Measurements from ENCODE around the gene GNS. TPM values are rescaled to one million over a fixed set of nuclear protein-coding genes. Genes with fewer than 3 reads are reported as not detected.
A peak's percentile ranks its signal among the peaks of the same experiment; 100 is the strongest.

The GNS gene
- total RNA-seq, 4 donors from 2014 or later: 41.9 to 56.5 (median 53.9) TPM

- DNase-seq (no peak), ATAC-seq (no peak)
- H3K27ac ChIP-seq: peak overlapping the region in 1 of 4 donors; percentile 46
- H3K36me3 ChIP-seq: no peaks in the 10 kb centered on the region
- in situ Hi-C loops (cut with MboI; ENCODE audit: low sequenced_read_pairs in 4 of 4) (no loop called here), intact Hi-C loops (cut with DNase I; ENCODE audit: low total_unique reads) (no loop called here)
- no peak overlapping the region for H3K4me3 ChIP-seq
- TF ChIP-seq, protein P1, sequence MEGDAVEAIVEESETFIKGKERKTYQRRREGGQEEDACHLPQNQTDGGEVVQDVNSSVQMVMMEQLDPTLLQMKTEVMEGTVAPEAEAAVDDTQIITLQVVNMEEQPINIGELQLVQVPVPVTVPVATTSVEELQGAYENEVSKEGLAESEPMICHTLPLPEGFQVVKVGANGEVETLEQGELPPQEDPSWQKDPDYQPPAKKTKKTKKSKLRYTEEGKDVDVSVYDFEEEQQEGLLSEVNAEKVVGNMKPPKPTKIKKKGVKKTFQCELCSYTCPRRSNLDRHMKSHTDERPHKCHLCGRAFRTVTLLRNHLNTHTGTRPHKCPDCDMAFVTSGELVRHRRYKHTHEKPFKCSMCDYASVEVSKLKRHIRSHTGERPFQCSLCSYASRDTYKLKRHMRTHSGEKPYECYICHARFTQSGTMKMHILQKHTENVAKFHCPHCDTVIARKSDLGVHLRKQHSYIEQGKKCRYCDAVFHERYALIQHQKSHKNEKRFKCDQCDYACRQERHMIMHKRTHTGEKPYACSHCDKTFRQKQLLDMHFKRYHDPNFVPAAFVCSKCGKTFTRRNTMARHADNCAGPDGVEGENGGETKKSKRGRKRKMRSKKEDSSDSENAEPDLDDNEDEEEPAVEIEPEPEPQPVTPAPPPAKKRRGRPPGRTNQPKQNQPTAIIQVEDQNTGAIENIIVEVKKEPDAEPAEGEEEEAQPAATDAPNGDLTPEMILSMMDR (IDR thresholded peaks at IDR 0.05 in 4 of 5, conservative IDR thresholded peaks at IDR 0.05 in 1 of 5): no peak
- no peak for TF ChIP-seq POLR2A (IDR thresholded peaks at IDR 0.05)
- peaks cover 6 to 46% of the 10 kb centered on the region in 2 donors for H3K4me1 ChIP-seq
- H3K9me3 ChIP-seq: no peaks in the 10 kb centered on the region
- no peaks in the 10 kb centered on the region for H3K27me3 ChIP-seq
Measured at GRCh38 chr12:64670019-64670418, 89.2 kb downstream of the GNS start.

DNA sequence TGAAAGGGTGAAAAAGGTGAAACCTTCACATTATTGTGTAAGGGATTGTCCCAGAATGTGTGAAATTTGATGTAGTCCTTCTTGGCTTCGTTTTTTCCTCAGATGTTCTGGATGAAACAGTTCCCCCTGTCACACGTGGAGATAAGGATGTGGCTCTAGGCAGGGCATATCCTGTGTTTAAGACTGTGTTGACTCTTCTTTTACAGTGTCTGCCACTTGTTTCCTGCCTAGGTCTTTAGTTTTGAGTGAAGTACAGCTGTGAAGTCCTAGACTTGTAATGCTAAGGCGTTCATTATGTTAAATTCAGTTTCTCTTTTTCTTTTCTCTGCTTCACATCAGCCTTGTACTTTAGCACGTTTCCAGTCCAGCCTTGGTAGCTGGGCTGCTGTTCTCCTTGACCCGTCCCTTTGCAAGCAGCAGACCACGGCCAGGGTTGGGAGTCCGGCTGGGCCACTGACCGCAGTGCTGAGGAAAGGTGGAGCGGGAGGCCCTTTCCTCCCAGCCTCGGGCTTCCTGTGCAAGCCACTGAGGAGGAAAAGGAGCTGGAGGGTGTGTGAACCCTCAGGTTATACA lies 89.8 kb downstream of the GNS start:
- no peaks in the 10 kb centered on the region for H3K27me3 ChIP-seq
- H3K4me3 ChIP-seq: no peak overlapping the region
- no peaks in the 10 kb centered on the region for H3K36me3 ChIP-seq
- peak overlapping the region; percentile 30 to 46 (median 37) for H3K27ac ChIP-seq
- no peak for DNase-seq
- H3K4me1 ChIP-seq: peaks cover 6 to 43% of the 10 kb centered on the region in 2 donors
- intact Hi-C loops (cut with DNase I; ENCODE audit: low total_unique reads) (no loop called here), in situ Hi-C loops (cut with MboI; ENCODE audit: low sequenced_read_pairs in 4 of 4) (no loop called here)
- ATAC-seq: peak in 1 of 2 donors; percentile 21
- H3K9me3 ChIP-seq: no peaks in the 10 kb centered on the region
- TF ChIP-seq POLR2A (IDR thresholded peaks at IDR 0.05): no peak
- TF ChIP-seq, protein P1 (IDR thresholded peaks at IDR 0.05 in 4 of 5, conservative IDR thresholded peaks at IDR 0.05 in 1 of 5): no peak

DNA sequence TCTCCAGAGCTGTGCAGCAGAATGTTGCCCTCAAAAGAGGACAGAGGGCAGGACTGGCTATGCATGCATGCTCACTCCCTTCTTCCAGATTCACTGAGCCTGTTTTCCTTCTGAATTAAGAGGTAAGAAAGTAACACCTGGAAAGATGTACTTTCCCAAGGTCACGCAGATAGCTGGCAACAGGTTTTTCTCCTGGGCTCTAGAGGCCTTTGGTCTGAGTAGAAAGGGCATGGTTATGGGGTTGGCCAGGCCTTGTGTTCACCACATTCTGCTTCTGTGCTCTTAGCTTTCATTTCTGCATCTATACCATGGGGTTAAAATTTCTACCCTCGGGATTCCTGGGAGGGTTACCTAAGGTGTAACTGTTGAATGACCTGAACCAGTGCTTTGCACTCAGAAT lies 91.4 kb downstream of the GNS start:
- in situ Hi-C loops (cut with MboI; ENCODE audit: low sequenced_read_pairs in 4 of 4) (no loop called here), intact Hi-C loops (cut with DNase I; ENCODE audit: low total_unique reads) (no loop called here)
- Histone ChIP-seq H3K9me3 (no peaks in the 10 kb centered on the region), H3K27ac (no peak overlapping the region), H3K4me1 (peaks cover 0 to 28% of the 10 kb centered on the region in 2 donors), H3K36me3 (no peaks in the 10 kb centered on the region), H3K27me3 (no peaks in the 10 kb centered on the region), H3K4me3 (no peak overlapping the region)
- TF ChIP-seq, protein P1 (IDR thresholded peaks at IDR 0.05 in 4 of 5, conservative IDR thresholded peaks at IDR 0.05 in 1 of 5): no peak
- TF ChIP-seq POLR2A (IDR thresholded peaks at IDR 0.05): no peak
- DNase-seq: no peak
- ATAC-seq: no peak

DNA sequence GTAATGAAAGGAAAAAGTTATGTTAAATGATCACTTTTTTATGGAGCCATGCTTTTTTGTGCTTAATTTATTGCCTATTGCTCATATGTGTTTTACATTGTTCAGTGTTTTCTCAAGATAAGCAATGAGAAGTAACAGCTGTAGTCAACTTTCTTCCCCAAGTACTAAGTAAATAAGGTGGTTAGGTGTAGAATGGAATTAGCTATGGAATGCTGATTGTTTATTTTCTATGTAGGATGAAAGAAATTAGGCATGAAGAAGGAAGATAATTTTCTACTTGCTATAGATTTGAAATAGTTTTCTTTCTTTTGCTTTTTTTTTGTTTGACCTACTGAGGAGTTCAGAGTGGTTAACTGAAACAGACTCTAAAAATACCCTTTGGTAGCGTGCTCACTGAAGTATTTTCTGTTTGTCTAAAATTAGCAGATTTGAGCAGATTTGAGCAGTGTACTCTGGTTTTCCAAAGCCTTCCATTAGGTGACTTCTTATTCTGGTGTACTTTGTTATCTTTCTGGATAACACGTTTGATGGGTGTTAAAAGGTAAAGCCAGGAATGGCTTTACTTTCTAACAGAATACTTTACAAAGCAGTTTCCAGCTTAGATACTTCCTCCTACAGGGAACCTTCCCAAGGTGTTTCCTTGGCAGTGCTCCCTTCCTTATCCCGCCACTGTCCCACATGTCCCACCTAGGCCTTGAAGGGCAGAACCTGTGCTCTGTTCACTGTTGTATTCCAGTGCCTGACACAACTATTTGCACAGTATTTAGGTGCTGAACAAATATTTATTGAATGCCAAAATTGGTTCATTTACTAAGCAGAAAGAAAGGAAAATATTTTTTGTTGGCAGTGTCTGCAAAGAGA lies 92.9 kb downstream of the GNS start:
- in situ Hi-C loops (cut with MboI; ENCODE audit: low sequenced_read_pairs in 4 of 4) (no loop called here), intact Hi-C loops (cut with DNase I; ENCODE audit: low total_unique reads) (no loop called here)
- H3K27ac ChIP-seq: no peak overlapping the region
- H3K36me3 ChIP-seq: no peaks in the 10 kb centered on the region
- peaks cover 0 to 21% of the 10 kb centered on the region in 2 donors for H3K4me1 ChIP-seq
- DNase-seq (no peak), ATAC-seq (no peak)
- H3K4me3 ChIP-seq: no peak overlapping the region
- H3K9me3 ChIP-seq: no peaks in the 10 kb centered on the region
- TF ChIP-seq POLR2A (IDR thresholded peaks at IDR 0.05): no peak
- TF ChIP-seq, protein P1 (IDR thresholded peaks at IDR 0.05 in 4 of 5, conservative IDR thresholded peaks at IDR 0.05 in 1 of 5): no peak
- H3K27me3 ChIP-seq: no peaks in the 10 kb centered on the region
